Measurements from ENCODE around the gene TAF1C.

TAF1C gene

DNA sequence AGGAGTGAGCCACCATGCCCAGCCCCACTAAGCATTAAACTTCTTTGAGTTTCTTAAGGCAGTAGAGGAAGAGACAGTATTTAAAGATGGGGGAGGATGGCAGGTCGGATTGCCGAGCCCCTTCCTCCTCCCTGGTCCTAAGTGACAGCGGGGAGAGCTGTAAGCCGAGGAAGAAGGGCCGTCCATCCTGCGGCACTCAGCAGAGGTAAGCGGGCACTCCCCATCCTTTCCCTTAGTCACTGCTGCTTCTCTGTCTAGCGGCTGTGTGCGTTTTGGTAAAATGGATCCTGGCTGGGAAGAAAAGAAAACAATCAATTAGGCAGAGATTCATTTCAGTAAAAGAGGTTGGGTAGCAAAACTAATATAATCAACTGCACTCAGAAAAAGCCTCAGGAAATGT, 27.9 kb downstream of the TAF1C start:
- DNase-seq (ENCODE audit: low read depth, low spot score), result no peak

DNA sequence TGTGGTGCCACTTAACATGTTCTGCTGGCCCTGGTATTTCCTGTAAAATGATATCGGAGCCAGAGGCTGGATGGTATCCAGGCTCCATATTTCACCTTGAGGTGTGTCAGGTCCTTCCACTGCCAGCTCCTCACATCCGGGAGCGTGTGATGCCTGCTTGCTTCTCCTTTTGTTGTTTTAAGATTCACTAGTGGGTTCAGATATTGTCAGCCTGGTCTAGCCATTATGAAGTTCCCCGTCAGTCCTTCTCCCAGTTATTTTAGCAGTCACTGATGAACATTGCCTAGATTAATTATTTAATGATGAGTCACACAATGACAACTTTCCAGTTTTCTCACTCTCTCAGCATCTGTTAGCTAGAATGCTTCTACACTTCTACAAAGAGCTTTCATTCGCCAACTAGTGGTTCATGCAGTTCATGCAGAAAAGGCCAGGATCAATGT, 30.5 kb downstream of the TAF1C start:
- DNase-seq (ENCODE audit: low read depth, low spot score), result no peak

DNA sequence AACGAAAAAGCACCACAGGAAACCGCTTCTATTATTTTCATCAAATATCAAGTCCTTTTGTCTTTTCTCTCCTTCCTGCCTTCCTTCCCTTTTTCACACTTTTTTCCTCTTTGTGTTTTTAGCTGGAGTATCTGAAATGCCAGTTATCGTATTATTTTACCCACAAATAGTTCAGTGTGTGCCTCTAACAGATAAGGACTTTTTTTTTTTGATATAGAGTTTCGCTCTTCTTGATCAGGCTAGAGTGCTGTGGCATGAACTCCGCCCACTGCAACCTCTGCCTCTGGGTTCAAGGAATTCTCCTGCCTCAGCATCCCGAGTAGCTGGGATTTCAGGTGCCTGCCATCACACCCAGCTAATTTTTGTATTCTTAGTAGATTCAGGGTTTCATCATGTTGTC, 31.1 kb downstream of the TAF1C start:
- no peak for DNase-seq (ENCODE audit: low read depth, low spot score)

DNA sequence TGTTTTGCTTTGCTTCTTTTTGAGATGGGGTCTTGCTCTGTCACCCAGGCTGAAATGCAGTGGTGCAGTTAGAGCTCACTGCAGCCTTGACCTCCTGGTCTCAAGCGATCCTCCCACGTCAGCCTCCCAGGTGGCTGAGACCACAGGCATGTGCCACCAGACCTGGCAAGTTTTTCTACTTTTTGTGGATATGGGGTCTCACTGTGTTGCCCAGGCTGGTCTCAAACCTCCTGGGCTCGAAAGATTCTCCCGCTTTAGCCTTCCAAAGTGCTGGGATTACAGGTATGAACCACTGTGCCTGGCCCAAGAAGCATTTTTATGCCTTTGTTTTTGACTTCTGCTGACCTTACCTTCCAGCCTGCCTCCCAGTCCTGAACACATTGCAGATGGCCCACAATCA, 31.6 kb downstream of the TAF1C start:
- no peak for DNase-seq (ENCODE audit: low read depth, low spot score)

GRCh38 chr16:84153660-84154214, 33.1 kb downstream of the TAF1C start:
- no peak for DNase-seq (ENCODE audit: low read depth, low spot score)

DNA sequence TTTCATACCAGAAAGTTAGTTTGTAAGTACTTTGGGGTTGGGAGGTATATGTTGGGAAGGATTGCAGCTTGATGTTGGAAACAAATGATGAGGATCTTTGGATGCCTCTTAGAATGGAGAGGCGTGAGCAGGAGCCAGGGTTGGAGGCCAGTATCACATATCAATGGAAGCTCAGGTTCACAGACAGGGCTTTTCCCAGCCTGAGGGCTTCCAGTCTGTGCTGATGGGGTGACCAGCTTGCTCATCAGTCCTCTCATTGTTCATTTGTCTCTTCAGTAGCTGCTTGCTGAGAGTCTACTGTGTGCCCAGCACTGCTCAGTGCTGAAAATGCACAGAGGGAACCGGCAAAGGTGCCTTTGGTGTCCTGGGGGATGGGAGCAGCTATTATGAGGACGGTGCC, 35.9 kb downstream of the TAF1C start:
- no peak for DNase-seq (ENCODE audit: low read depth, low spot score)

- DNase-seq (ENCODE audit: low read depth, low spot score), result peak; percentile 57
Measured at GRCh38 chr16:84144859-84145639, 41.8 kb downstream of the TAF1C start, which contains the start of the genes DNAAF1 and HSDL1. Gene DNAAF1, plus strand, starts transcription at chr16:84145308. Its CDS starts 133 bp downstream, at chr16:84145441. Gene HSDL1, minus strand, starts transcription at chr16:84145177. Its CDS starts 13,856 bp downstream, at chr16:84131321.

DNA sequence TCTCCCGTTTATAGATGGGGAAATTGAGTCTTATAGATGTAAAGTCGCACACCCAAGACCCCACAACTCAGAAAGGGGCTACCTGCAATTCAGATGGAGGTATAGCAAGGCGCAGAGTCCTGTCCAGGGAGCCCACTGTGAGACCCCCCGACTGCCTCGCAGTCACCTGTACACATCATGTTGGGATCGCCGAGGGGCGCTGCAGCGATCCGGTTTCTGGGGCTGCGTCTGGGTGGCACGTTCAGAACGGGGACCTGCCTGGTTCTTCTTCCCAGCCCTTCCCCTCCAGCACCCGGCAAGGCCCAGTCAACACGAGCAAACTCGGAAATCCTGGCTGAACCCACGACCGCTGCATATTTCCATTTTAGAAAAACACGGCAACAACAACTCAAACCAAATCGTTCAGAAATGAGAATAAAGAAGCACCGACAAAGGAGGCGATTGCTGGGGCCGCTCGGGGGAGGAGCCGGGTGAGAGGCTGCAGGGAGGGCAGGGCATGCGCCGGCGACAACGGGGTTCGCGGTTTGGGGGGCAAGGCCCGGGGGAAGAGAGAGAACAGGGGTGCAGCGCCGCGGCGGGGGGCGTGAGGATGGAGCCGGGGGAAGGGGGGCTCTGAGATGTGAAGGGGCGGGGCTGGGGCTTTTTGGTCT, 42.5 kb downstream of the TAF1C start:
- DNase-seq (ENCODE audit: low read depth, low spot score), result no peak

GRCh38 chr16:84143784-84144199, 43.1 kb downstream of the TAF1C start:
- no peak for DNase-seq (ENCODE audit: low read depth, low spot score)

DNA sequence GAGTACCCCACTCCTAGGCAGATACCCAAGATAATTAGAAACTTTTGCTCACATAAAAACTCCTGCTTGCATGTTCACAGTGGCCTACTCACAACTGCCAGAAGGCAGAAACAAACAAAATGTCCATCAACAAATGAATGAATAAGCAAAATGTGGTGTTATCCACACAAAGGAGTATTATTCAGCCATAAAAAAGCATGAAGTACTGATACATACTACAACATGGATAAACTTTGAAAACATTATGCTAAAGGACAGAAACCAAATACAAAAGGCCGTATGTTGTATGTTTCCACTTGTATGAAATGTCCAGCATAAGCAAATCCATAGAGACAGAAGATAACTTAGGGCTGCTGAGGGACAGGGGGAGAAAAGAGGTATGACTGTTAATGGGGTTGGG, 43.8 kb downstream of the TAF1C start:
- no peak for DNase-seq (ENCODE audit: low read depth, low spot score)

DNA sequence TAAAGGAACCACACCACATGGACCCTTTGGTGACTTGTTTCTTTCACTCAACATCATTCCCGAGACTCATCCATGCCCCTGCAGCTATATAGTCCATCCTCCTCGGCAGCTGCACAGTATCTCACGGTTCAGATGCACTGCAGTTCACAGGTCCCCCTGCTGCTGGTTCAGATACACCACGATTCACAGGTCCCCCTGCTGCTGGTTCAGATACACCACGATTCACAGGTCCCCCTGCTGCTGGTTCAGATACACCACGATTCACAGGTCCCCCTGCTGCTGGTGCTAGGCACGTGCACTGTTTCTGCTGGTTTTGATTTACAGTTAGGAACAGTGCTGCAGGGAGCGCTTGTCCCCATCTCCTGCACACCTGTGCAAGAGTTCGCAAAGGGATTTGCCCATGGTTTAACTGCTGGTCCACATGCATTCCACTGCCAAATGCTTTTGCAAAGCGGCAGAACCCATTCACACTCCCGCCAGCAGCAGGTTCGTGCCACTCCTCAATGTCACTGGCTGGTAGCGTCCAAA, 45.6 kb downstream of the TAF1C start:
- no peak for DNase-seq (ENCODE audit: low read depth, low spot score)

- DNase-seq (ENCODE audit: low read depth, low spot score), result no peak
Measured at GRCh38 chr16:84139628-84140258, 47.1 kb downstream of the TAF1C start.

GRCh38 chr16:84138824-84139627, 47.8 kb downstream of the TAF1C start:
- no peak for DNase-seq (ENCODE audit: low read depth, low spot score)

GRCh38 chr16:84138500-84138823, 48.4 kb downstream of the TAF1C start:
- DNase-seq (ENCODE audit: low read depth, low spot score), result no peak

- DNase-seq (ENCODE audit: low read depth, low spot score), result no peak
Measured at GRCh38 chr16:84137769-84138357, 49.0 kb downstream of the TAF1C start.

- DNase-seq (ENCODE audit: low read depth, low spot score), result no peak
Measured at GRCh38 chr16:84137287-84137686, 49.6 kb downstream of the TAF1C start.

DNA sequence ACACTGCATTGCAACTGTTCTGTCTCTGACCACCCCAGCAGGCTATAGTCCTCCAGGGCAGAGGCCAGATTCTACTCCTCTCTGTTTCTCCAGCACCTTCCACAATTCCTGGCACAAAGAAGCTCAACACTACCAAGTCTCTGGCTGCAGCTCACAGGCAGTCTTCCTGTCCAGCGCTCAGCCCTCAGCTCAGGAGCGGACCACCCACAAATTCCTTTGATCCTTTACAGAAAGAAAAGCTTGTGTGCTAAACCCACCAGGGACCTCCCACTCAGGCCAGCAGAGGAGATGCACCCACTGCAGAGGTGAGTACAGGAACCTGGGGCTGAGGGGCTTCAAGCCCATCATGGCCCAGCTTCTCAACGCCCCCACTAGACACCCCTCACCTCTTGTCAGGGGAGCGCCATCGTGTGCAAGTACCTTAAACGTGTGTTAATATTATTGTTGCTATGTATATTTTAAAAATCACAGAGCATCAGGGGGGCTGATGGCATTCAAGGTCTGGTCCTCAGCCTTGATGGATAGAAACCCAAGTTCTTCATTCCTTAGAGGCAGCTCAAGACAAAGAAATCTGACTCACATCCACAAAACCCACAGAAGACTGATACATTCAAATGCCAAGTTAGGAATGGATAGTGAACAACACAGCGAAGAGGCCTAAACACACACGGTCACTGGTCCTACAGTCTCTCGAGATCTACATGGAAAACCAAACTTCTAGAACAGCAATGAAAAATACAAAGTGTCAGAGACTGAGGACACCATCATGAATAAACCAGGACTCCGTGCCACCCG, 50.3 kb downstream of the TAF1C start:
- no peak for DNase-seq (ENCODE audit: low read depth, low spot score)

DNA sequence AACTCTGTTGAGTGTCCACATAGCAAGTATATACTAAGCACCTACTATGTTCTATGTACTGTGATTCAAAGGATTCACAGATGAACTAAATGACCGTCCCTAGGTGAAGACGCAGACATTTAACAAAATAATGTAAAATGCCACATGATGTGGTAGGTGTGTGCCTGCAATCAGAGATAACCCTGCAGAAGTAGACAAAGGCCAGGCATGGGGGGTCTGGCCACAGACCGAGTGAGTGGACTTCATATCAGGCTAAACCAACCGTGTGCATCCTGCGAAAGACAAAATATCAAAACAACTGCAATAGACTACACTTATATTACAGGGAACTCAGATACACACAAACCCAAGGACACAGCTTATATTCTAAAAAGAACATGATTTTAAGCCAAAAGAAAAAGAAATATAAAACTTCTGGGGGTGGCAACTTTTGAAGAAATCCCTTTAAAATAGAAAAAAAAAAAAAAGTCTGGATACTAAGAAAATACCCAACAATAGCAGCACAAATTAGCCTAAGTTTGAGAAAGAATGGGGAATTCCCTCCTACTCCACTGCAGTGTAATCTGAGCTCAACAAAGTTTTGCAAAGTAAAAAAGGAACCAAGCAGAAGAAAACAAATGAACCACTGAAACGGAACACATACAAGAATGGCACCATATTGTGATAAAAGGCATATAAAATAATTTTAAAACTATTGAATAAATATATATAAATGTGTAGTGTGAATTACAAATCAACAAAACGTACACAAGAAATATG, 54.2 kb downstream of the TAF1C start:
- DNase-seq (ENCODE audit: low read depth, low spot score), result no peak

- no peak for DNase-seq (ENCODE audit: low read depth, low spot score)
Measured at GRCh38 chr16:84131117-84131516, 55.7 kb downstream of the TAF1C start.
